Subcutaneous adipose tissue (tissue), 4 donors: ENCODE results near the gene TMEM63A. TPM values are rescaled to one million over a fixed set of nuclear protein-coding genes. Genes with fewer than 3 reads are reported as not detected.

Experiments used
- CTCF ChIP-seq: fragments of 450-650 bp; IDR thresholded peaks from one replicate; pipeline ENCODE4 v1.5.1; 2016; ENCODE audit warnings: low read depth, mild to moderate bottlenecking, control low read depth, antibody characterized with exemption, moderate library complexity
- total RNA-seq, 4 donors: library from RNA; depleted of rRNA; stranded (reverse); fragments of >200 nt; gene quantifications; one replicate each; pipeline ENCODE4 v1.1.0, GENCODE V29; 2016

The TMEM63A gene
- total RNA-seq, 4 donors from 2014 or later: 65.5 to 115 (median 68.3) TPM

- no peak for TF ChIP-seq CTCF
Observed at GRCh38 chr1:225891229-225891972, 9.2 kb upstream of the TMEM63A start.

DNA sequence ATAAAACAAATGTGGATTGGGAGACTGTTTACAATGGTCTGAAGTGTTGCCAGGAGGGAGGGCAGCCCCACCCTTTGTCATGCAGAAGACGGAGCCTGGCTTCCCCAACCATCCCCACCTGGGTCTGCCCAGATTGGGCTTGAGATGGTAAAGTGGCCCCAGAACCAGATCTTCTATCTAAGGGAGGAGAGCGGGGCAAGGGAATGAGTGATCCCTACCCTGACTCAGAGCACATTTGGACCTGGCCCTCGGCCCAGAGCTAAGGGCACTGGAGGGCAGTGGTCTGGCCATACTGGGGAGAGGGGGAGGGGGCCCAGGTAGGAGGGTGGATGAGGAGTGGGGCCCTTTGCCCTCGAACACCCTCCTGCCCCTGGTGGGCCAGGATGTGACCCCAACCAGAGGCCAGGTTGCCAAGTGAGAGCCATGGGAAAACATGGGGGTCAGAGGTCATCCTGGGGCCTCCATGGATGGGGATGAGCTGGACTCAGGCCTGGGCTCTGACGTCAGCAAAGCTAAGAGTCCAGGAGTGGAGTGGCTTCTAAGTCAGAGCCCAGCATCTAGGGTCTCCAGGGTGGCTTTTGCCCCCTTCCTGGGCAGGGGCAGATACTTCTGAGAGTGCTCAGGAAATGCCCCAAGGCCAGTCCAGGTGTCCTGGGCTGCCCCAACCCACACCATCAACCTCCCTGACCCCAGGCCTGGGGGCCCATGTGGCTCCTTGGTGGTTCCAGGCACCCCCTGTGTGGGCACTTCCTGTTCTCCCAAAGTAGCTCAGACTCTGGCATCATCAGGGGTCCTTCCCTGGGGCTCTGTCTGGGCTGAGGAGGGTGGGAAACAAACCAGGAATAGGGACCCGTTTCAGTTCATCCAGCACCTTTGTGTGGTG, 8.4 kb upstream of the TMEM63A start:
- TF ChIP-seq CTCF: no peak

GRCh38 chr1:225889743-225890142, 7.6 kb upstream of the TMEM63A start:
- TF ChIP-seq CTCF: no peak

DNA sequence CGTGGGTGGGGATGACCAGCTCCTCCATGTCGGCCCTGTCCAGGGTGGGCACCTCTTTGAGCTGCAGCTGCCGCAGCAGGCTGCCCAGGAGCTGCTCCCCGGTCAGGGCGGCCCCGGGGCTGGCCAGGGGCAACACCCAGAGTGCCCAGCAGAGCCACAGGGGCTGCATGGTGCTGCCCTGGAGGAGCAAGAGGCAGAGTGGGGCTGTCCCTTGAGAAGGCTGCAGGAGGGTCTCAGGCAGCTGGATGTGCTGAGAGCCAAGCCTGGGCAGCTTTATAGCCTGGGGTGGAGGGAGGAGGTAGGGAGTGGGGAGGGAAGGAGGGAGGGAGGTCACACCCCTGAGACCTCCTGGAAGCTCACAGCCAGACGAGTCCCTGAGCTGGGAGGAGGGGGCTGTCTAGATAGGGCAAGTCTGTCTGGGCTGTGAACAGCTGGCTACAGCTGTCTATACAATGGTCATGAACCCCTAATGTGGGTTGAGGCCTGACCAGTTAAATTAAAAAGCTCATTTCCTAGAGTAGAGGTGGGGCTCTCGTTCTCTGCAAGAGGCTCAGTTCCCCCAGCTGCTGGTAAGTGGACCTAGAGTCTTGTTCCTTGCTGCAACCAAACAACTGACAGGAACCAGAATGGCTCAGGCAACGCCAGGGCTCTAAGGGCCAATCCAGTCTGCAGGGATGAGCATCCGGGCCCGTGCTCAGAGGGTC, 6.9 kb upstream of the TMEM63A start, which contains the start of gene LEFTY1:
Gene LEFTY1 (minus strand): TSS at position 249 of the 704 bp plus-strand sequence. CDS start 80 bp downstream, at position 169.
- TF ChIP-seq CTCF: no peak

DNA sequence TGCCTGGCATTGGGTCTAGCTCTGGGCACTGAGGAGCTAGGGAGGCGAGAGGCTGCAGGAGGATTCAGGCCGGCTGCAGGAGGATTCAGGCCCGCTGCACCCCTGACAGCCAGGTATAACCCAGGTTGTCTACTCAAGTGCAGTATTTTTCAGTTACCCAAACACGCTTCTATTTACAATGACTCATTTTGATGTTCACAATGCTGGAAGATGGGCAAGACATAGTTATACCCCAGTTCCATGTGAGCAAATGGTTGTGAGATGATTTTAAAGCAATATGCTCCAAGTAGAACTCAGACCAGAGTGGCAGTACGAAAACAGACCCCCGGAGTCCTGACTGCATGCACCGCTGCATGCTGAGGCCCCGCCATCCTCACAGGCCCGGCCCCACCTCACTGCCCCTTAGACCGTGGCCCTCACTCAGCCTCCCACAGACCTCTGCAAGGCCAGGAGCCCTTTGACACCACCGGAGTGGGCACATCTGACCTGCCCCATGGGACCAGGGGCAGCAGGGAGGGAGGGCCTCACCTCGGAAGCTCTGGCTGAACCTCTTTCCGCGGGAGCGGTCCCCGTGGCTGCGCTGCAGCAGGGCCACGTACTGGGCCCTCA, 6.2 kb upstream of the TMEM63A start:
- TF ChIP-seq CTCF: no peak

- no peak for TF ChIP-seq CTCF
Observed at GRCh38 chr1:225887030-225887314, 4.8 kb upstream of the TMEM63A start.
